A673 (cell line): ENCODE measurements around the gene MRPL58.

Experiments used
- CTCF ChIP-seq: fragments of 300-800, 200-600 bp; sonication (generic); conservative IDR thresholded peaks from 2 replicates; pipeline ENCODE4 v1.5.1; 2017; ENCODE audit warnings: low read depth, mild to moderate bottlenecking, antibody characterized with exemption, low read length, moderate library complexity, mixed read lengths
- EZH2 ChIP-seq: fragments of 200-600 bp; sonication (generic); IDR thresholded peaks from 2 replicates; pipeline ENCODE4 v1.6.1; 2017; ENCODE audit warnings: borderline replicate concordance, low read depth, mild to moderate bottlenecking, mixed read lengths, antibody characterized with exemption, low read length; ENCODE audit not compliant: poor library complexity, severe bottlenecking

- TF ChIP-seq CTCF (no peak), EZH2 (no peak)
Observed at GRCh38 chr17:75047398-75048098, 35.1 kb downstream of the MRPL58 start.
